ENCODE data around the gene NEUROG2.
"Not testable (repeated sequence)": the region's sequence is repeated elsewhere in the genome, so short reads cannot be mapped to it uniquely, and the experiment has no call there.

- TF ChIP-seq, protein P1, sequence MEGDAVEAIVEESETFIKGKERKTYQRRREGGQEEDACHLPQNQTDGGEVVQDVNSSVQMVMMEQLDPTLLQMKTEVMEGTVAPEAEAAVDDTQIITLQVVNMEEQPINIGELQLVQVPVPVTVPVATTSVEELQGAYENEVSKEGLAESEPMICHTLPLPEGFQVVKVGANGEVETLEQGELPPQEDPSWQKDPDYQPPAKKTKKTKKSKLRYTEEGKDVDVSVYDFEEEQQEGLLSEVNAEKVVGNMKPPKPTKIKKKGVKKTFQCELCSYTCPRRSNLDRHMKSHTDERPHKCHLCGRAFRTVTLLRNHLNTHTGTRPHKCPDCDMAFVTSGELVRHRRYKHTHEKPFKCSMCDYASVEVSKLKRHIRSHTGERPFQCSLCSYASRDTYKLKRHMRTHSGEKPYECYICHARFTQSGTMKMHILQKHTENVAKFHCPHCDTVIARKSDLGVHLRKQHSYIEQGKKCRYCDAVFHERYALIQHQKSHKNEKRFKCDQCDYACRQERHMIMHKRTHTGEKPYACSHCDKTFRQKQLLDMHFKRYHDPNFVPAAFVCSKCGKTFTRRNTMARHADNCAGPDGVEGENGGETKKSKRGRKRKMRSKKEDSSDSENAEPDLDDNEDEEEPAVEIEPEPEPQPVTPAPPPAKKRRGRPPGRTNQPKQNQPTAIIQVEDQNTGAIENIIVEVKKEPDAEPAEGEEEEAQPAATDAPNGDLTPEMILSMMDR (IDR thresholded peaks at IDR 0.05) = not testable (repeated sequence)
- not testable (repeated sequence) for TF ChIP-seq POLR2A (IDR thresholded peaks at IDR 0.05)
These were observed 38.3 kb upstream of the NEUROG2 start for GRCh38 chr4:112554271-112554670.
